Coronary artery (tissue), 2 donors: ENCODE measurements around the gene DACT1.

Source experiments
- DNase-seq: peaks from one replicate; pipeline ENCODE4 v3.0.0-alpha.2; 2017; ENCODE audit warnings: low spot score
- H3K27ac ChIP-seq, 2 donors: fragments of 200-600 bp; sonication (generic); one replicate each; pipeline ENCODE4 v1.5.1; 2016 to 2019
- H3K4me3 ChIP-seq: fragments of 200-600 bp; sonication (generic); 2 replicates; pipeline ENCODE4 v1.5.1; 2016; ENCODE audit warnings: mild to moderate bottlenecking, moderate library complexity
- TF ChIP-seq, protein P1 (sequence below): fragments of 200-600 bp; sonication (generic); IDR thresholded peaks from one replicate; pipeline ENCODE4 v1.5.1; 2019; ENCODE audit warnings: antibody characterized with exemption

DACT1 gene

DNA sequence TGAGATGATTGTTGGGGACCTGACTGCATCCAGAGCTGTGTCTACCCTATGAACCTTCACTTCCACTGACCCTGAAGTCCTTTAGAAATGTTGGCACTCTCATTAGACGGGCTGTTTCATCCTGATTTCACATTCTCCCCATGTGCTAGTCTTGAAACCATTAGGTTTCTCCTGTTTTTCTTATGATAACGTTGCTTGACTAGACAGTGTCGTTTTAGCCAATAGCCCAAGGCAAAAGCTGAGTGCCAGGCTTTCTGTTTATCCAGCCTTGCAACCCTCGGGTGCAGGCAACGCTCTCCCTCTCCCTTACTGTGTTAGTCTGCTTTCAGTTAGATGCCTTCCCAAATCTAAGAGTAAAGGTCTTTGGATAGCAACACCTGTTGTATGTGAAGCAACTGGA, 30.1 kb downstream of the DACT1 start:
- no peak for DNase-seq
- H3K27ac ChIP-seq = no peak overlapping the region
- H3K4me3 ChIP-seq = no peak overlapping the region
- TF ChIP-seq, protein P1, sequence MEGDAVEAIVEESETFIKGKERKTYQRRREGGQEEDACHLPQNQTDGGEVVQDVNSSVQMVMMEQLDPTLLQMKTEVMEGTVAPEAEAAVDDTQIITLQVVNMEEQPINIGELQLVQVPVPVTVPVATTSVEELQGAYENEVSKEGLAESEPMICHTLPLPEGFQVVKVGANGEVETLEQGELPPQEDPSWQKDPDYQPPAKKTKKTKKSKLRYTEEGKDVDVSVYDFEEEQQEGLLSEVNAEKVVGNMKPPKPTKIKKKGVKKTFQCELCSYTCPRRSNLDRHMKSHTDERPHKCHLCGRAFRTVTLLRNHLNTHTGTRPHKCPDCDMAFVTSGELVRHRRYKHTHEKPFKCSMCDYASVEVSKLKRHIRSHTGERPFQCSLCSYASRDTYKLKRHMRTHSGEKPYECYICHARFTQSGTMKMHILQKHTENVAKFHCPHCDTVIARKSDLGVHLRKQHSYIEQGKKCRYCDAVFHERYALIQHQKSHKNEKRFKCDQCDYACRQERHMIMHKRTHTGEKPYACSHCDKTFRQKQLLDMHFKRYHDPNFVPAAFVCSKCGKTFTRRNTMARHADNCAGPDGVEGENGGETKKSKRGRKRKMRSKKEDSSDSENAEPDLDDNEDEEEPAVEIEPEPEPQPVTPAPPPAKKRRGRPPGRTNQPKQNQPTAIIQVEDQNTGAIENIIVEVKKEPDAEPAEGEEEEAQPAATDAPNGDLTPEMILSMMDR = no peak

DNA sequence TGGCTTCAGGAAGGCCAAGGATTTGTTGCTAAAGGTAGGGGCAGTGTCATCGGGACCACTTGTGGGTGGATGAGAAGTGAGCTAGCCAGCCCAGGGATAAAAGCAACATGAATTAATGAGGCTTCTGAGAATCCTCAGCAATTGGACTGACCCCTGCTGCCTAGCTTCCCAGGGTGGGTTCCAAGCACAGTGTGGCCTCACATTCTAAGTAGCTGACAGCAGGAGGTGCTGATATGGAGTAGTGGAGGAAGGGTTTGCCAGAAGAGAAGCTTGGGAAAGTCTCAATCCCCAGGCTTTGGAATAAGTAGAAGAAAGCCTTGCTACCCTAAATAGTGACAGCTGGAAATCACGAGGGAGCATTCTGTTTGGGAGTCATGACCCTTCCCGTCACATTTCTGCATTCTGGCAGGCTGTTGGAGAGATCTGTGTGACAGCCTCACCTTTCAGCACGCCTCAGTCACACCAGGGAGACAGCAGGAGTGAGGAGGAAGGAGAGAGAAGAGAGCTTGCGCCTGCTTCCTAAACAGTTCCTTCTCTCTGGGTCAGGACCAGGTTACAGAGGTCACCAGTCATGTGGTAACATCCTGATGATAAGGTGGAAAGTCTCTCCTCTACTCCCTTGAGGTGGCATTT, 31.2 kb downstream of the DACT1 start:
- TF ChIP-seq, protein P1 = no peak
- no peak for DNase-seq

DNA sequence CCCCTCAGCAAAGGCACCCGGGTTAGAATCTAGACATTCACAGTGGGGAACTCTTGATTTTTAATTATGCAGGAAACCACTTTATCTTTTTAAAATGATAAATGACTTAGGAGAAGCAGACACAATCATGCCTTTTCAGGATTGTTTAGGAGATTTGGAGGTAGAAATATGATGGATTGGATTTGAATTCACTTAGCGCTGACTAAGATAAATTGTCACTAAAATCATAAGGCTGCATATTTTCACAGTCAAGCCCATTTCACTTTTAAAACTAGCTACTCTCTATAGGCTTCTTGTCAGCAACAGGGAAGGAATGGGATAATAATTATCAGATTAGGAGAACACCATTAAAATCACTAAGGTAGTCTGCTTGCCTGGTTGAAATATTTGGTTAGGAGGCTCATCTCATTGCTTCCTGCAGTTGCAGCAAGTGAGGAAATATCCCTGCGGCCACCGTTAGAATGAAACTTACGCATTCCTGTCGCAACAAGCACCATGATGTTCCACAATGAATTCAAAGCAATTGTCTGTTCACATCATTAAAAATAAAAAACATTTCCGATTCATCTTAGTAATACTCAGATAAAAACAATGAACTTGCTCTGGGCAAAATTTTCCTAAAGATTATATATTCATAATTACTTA, 31.9 kb downstream of the DACT1 start:
- DNase-seq = no peak
- TF ChIP-seq, protein P1 = no peak
- Histone ChIP-seq H3K4me3 (no peak overlapping the region), H3K27ac (no peak overlapping the region)

More for the DNA sequence above, 31.2 kb downstream of the DACT1 start:
- Histone ChIP-seq H3K27ac (no peak overlapping the region), H3K4me3 (no peak overlapping the region)

DNA sequence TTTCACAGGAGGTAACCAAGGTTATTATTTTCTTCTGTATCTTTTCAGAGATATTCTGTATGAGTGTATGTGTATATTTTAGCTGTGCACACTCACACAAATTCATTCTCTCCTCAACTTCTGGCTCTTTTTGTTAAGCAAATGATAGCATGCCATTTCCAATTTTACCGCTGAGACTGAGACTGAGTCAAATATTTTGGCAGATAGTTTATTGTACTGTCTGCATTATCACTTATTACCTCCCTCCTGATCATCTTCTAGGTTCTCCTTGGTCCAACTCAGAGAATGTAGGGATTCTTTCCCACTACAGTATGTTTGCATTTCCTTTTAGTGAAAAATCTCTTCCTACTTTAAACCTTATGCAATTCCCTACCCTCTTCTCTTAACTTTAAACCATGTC, 33.3 kb downstream of the DACT1 start:
- Histone ChIP-seq H3K4me3 (no peak overlapping the region), H3K27ac (no peak overlapping the region)
- no peak for DNase-seq
- TF ChIP-seq, protein P1 = no peak

DNA sequence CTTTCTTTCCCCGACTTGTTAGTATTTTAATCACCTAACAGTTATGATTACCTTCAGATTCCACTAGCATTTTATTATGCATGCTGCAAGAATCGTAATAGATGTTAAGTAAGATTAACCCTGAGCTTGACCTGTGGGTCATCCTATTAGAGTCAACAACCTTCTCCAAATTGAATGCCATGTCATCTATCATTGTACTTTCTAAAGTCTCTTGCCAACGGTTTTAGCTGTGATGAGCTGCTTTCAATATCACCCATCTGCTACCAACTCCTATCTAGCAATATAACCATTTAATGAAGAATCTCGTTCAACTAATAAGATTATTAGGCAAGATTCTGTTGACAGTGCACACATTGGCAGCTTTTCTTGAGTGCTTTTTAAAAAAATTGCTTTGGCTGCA, 33.7 kb downstream of the DACT1 start:
- no peak for DNase-seq

DNA sequence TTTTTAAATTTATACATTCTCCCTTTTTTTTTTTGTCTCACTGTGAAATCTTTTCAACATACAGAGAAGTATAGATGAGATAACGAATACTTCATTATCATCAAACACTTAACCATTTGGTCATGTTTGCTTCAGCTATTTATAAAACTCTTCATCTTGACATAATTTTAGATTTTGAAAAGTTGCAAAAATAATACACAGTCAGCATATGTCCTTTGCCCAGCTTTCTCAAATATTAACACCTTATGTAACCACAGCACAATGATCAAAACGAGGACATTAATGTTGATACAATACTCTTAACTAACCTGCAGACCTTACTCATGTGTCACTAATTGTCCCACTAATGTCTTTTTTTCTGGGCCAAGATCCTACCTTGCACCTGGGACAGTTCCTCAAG, 36.0 kb downstream of the DACT1 start:
- Histone ChIP-seq H3K27ac (no peak overlapping the region), H3K4me3 (no peak overlapping the region)
- no peak for DNase-seq
- TF ChIP-seq, protein P1 = no peak

More for the DNA sequence above, 33.7 kb downstream of the DACT1 start:
- TF ChIP-seq, protein P1 = no peak
- no peak overlapping the region for H3K27ac ChIP-seq
- H3K4me3 ChIP-seq = no peak overlapping the region

DNA sequence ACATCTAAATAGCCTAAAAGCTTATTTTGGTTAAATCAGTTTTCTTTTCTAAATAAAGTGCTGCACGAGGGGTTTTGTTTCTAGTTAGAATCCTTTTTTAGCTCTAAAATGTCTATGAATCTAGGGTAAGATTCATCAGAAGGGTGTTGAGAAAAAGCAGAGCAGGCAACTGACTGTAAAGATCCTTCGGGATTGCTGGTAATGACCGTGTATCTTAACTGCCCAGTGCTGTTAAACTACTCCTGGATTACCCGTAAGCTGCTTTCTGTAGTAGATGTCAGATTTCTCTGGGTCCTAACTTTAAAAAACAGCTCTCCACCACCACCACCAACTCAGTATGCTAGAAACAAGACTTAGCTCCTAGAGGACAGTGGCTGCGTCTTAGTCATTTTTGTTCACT, 39.2 kb downstream of the DACT1 start:
- TF ChIP-seq, protein P1 = no peak
- H3K4me3 ChIP-seq = no peak overlapping the region
- no peak for DNase-seq
- H3K27ac ChIP-seq = no peak overlapping the region
